Lung (tissue), 12 donors: ENCODE data around the gene FGF23. TPM values are rescaled to one million over a fixed set of nuclear protein-coding genes. Genes with fewer than 3 reads are reported as not detected.

Experiments
- ATAC-seq: fragments of 200-7000 bp; cut with Tn5 transposase; one replicate; pipeline ENCODE4 v1.9.1; 2020; ENCODE audit warnings: moderate number of reproducible peaks; ENCODE audit not compliant: insufficient read depth, low FRiP score
- DNase-seq, 3 donors: peaks; one replicate each; pipeline ENCODE4 v3.0.0-alpha.2; 2013 to 2017
- H3K27ac ChIP-seq, 2 donors: one replicate each; pipeline ENCODE4 v1.5.1; 2013; ENCODE audit warnings: mild to moderate bottlenecking in 2 of 2, moderate library complexity in 2 of 2, control low read depth in 1 of 2, inconsistent platforms in 1 of 2, low read depth in 1 of 2, low read length in 1 of 2
- H3K27me3 ChIP-seq, 3 donors: one replicate each; pipeline ENCODE4 v1.5.1; 2013; ENCODE audit warnings: low read length in 2 of 3; ENCODE audit not compliant: control insufficient read depth in 3 of 3, insufficient read depth in 3 of 3
- H3K36me3 ChIP-seq, 4 donors: one replicate each; pipeline ENCODE4 v1.5.1; 2013; ENCODE audit warnings: low read length in 4 of 4, mild to moderate bottlenecking in 1 of 4, moderate library complexity in 1 of 4; ENCODE audit not compliant: control insufficient read depth in 4 of 4, insufficient read depth in 4 of 4
- H3K4me1 ChIP-seq, 5 donors: one replicate each; pipeline ENCODE4 v1.5.1; 2013; ENCODE audit warnings: low read length in 5 of 5, mild to moderate bottlenecking in 2 of 5, moderate library complexity in 1 of 5; ENCODE audit not compliant: control insufficient read depth in 5 of 5, insufficient read depth in 5 of 5
- H3K4me3 ChIP-seq: one replicate; pipeline ENCODE4 v1.5.1; 2013; ENCODE audit warnings: mild to moderate bottlenecking, control low read depth, moderate library complexity
- H3K9ac ChIP-seq, 2 donors: one replicate each; pipeline ENCODE4 v1.5.1; 2013; ENCODE audit warnings: low read length in 2 of 2, control low read depth in 1 of 2; ENCODE audit not compliant: insufficient read depth in 1 of 2
- H3K9me3 ChIP-seq, 4 donors: one replicate each; pipeline ENCODE4 v1.5.1; 2013; ENCODE audit warnings: low read length in 3 of 4, mild to moderate bottlenecking in 1 of 4, moderate library complexity in 1 of 4; ENCODE audit not compliant: control insufficient read depth in 4 of 4, insufficient read depth in 3 of 4
- WGBS, 2 donors: extraction: QIAGEN DNeasy Blood & Tissue Kit; methylation state at CpG; one replicate each; pipeline ENCODE4 v1.1.7; 2013; 5-methylcytosine and 5-hydroxymethylcytosine counted together
- polyA plus RNA-seq, 2 donors: library from polyadenylated mRNA; stranded (reverse); fragments of 200-250 nt; gene quantifications; one replicate each; pipeline ENCODE4 v1.2.1, GENCODE V29; 2013
- total RNA-seq, 2 donors: library from RNA; depleted of rRNA in 1 of 2; stranded (reverse); fragments of >200 nt in 1 of 2; gene quantifications; one replicate each; pipeline ENCODE4 v1.2.1, GENCODE V29; 2014 to 2021
- TF ChIP-seq, protein P1 (sequence below): IDR thresholded peaks from 2 replicates; pipeline ENCODE4 v1.5.1; 2012; ENCODE audit warnings: mild to moderate bottlenecking; ENCODE audit errors: control extremely low read depth, extremely low read depth
- donor health status: control.
- donor health status: control.
- donor health status: Bipolar disorder and iron deficiency.
- donor health status: healthy.
- donor health status: DM: yes; HTN: yes; CAD: no.

Gene FGF23
- total and polyA plus RNA-seq, 4 donors: 0.01 TPM; not detected in 3

DNA sequence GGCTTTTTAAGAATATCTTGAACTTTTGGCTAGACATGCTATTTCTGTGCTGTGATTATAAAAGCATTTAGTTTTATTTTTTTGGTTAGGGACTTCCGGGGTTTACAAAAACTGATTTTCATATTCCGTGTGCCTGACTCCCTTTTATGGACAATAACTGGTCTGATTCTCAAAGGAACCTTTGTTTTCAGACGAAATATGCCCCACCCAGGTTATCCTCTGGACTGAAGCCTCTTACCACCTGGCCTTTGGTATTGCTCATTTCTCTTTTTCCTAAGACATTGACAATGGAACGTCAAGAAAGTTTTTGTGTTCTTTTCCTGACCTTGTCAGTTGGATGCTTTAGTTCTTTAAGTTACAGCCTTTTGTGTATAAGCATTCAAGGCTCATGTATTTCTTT, 47.7 kb downstream of the FGF23 start:
- ATAC-seq: no peak

DNA sequence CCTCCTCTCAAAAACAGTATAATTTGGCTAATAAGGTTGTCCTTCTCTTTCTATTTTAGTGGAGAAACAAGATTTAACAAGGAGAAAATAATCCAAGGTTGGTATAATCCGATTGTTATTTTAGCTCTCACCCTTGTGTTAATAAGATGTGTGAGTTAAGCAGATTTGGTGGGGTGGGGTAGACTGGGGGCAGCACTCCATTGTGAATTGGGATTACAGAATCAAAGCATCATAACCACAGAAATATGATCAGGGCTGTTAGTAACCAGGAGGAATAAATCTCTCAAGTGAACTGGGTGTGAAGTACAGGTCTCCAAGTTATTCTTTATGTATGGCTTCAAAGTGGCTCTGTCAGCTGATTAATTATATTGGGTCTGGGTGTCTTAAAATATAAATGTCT, 48.3 kb downstream of the FGF23 start:
- WGBS, 2 donors: 83 to 95% methylated on average over 1 of the region's 1 CpG
- no peaks in the 10 kb centered on the region for H3K9me3 ChIP-seq
- ATAC-seq (no peak), DNase-seq (no peak)
- H3K4me1 ChIP-seq: no peaks in the 10 kb centered on the region
- H3K27me3 ChIP-seq: no peaks in the 10 kb centered on the region
- no peak overlapping the region for H3K9ac ChIP-seq
- no peak overlapping the region for H3K27ac ChIP-seq
- no peak overlapping the region for H3K4me3 ChIP-seq
- peaks cover 0 to 11% (median 2%) of the 10 kb centered on the region in 4 donors for H3K36me3 ChIP-seq
- TF ChIP-seq, protein P1, sequence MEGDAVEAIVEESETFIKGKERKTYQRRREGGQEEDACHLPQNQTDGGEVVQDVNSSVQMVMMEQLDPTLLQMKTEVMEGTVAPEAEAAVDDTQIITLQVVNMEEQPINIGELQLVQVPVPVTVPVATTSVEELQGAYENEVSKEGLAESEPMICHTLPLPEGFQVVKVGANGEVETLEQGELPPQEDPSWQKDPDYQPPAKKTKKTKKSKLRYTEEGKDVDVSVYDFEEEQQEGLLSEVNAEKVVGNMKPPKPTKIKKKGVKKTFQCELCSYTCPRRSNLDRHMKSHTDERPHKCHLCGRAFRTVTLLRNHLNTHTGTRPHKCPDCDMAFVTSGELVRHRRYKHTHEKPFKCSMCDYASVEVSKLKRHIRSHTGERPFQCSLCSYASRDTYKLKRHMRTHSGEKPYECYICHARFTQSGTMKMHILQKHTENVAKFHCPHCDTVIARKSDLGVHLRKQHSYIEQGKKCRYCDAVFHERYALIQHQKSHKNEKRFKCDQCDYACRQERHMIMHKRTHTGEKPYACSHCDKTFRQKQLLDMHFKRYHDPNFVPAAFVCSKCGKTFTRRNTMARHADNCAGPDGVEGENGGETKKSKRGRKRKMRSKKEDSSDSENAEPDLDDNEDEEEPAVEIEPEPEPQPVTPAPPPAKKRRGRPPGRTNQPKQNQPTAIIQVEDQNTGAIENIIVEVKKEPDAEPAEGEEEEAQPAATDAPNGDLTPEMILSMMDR: no peak

More for the DNA sequence above, 47.7 kb downstream of the FGF23 start:
- TF ChIP-seq, protein P1: no peak
- H3K9ac ChIP-seq: no peak overlapping the region
- no peak overlapping the region for H3K4me3 ChIP-seq
- no peak for DNase-seq
- H3K9me3 ChIP-seq: no peaks in the 10 kb centered on the region
- peaks cover 0 to 12% (median 2%) of the 10 kb centered on the region in 4 donors for H3K36me3 ChIP-seq
- no peak overlapping the region for H3K27ac ChIP-seq
- 74 to 80% methylated on average over 4 of the region's 4 CpGs for WGBS, 2 donors
- H3K4me1 ChIP-seq: no peaks in the 10 kb centered on the region
- H3K27me3 ChIP-seq: no peaks in the 10 kb centered on the region

DNA sequence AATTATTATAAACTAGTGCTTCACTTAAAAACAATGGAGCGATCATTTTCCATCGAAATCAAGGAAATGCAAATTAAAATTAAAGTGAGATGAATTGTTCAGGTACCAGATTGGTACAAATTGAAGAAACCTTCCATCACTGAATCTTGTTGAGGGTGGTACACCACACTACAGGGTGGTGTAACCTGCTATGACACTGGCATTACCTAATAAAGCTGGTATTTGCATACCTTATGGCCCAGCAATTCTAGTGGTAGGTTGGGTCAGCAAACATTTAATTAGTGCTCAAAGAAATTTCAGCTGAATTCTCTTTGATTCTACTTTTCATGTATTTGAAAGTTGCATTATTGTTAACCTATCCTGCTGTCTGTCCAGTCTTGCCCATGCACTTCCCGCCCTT, 49.3 kb downstream of the FGF23 start:
- H3K9ac ChIP-seq: no peak overlapping the region
- DNase-seq (no peak), ATAC-seq (no peak)
- H3K4me1 ChIP-seq: peaks cover 0 to 3% (median 0%) of the 10 kb centered on the region in 5 donors
- no peak overlapping the region for H3K27ac ChIP-seq
- no peaks in the 10 kb centered on the region for H3K9me3 ChIP-seq
- H3K4me3 ChIP-seq: no peak overlapping the region
- 95 to 96% methylated on average over 3 of the region's 3 CpGs for WGBS, 2 donors
- TF ChIP-seq, protein P1: no peak
- H3K27me3 ChIP-seq: no peaks in the 10 kb centered on the region
- peaks cover 0 to 8% (median under 1%) of the 10 kb centered on the region in 4 donors for H3K36me3 ChIP-seq

DNA sequence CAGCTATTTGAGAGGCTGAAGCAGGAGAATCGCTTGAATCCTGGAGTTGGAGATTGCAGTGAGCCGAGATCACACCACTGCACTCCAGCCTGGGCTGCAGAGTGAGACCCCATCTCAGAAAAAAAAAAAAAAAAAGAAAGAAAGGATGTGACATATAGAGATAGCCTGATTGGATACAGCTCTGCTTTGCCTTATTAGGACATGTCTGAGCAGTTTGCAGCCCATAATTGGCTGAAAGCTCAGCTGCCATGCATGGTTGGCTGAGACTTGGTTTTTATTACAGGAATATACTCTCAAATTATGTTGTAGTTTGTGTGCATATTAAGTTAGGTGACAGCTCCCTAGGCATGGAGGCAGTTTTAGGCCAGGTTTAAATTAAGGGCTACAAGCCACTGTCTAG, 52.2 kb downstream of the FGF23 start:
- ATAC-seq: no peak

More for the DNA sequence above, 52.2 kb downstream of the FGF23 start:
- H3K9ac ChIP-seq: no peak overlapping the region
- no peak for DNase-seq
- H3K4me1 ChIP-seq: peaks cover 0 to 3% (median 0%) of the 10 kb centered on the region in 5 donors
- no peak overlapping the region for H3K27ac ChIP-seq
- 96 to 100% methylated on average over 2 of the region's 2 CpGs for WGBS, 2 donors
- peaks cover 0 to 3% (median under 1%) of the 10 kb centered on the region in 4 donors for H3K36me3 ChIP-seq
- no peaks in the 10 kb centered on the region for H3K27me3 ChIP-seq
- H3K9me3 ChIP-seq: no peaks in the 10 kb centered on the region
- H3K4me3 ChIP-seq: no peak overlapping the region
- TF ChIP-seq, protein P1: no peak
